ENCODE results near the gene SPEF2.
A peak's percentile ranks its signal among the peaks of the same experiment; 100 is the strongest.
"Not testable (repeated sequence)": the region's sequence is repeated elsewhere in the genome, so short reads cannot be mapped to it uniquely, and the experiment has no call there.

SPEF2 gene

DNA sequence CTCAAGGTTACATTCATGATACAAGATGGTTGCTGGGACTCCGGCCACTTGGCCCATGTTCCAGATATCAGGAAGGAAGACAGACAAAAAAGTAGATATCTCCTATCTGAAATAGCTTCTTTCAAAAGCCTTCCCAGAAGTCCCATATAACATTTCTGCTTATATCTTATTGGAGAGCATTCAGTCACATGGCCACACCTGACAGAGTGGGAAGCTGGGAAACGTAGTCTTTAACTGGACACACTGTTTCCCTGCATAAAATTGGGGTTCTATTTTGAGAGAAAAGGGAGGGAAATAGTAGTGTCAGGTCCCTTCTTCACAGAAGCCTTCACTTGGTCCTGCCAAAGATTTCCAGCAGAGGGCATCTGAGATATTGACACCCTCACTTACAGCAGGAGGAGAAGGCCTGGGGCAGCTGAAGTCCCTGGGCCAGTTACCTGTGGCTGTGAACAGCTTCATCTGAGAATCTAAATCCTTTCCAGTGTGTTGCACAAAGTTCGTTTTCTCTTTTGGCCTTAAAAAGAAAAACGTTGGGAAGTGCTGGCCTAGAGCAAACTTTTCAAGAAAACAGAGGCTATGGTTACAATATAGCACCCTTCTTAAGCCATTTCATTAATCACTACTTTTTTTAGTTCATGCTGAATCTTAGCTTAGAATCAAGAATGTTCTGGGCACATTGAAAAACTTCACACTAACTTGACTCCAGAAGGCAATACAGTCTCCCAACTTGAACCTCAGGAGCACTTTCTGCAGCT is 33.5 kb downstream of the SPEF2 start:
- DNase-seq (ENCODE audit: low read depth): peak; percentile 75

GRCh38 chr5:35656721-35657120 is 39.1 kb downstream of the SPEF2 start:
- DNase-seq (ENCODE audit: low read depth): no peak

GRCh38 chr5:35657877-35658276 is 40.2 kb downstream of the SPEF2 start:
- no peak for DNase-seq (ENCODE audit: low read depth)

DNA sequence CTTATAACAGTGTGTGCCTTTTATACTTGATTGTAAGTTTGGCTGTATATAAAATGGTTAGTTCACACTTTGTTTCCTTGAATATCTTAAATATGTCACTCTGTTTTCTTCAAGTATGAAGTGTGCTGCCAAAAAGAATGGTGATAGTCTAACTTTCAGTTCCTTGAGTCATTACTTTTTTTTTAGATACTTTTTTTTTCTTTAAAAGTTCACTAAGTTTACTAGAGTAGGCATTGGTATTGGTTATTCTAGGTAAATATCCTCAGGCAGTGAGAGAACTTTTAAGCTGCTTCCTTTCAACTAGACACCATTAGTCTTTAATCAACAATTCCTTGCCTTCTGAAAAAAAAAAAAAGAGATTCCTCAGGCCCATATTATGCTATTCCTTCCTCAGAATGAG is 41.9 kb downstream of the SPEF2 start:
- DNase-seq (ENCODE audit: low read depth): no peak

DNA sequence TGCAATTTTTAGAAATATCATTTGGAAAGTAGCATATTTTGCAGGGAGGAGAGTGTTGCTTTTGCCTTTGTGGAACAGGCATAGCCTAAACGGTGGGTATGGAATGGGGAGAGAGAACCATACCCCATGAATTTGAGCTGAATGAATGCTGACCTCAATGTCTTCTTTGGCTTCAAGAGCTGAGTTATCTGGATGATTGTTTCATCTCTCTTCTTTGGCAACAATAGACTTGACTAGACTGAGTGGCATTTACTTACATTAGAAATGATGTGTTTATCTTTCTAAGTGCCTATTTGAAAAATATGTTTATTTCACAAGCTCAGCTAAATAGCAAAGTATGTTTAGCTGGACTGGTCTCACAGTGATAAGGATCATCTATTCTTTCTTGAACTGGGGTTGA is 42.8 kb downstream of the SPEF2 start:
- no peak for DNase-seq (ENCODE audit: low read depth)

GRCh38 chr5:35664584-35664983 is 46.9 kb downstream of the SPEF2 start:
- no peak for DNase-seq (ENCODE audit: low read depth)

- no peak for DNase-seq (ENCODE audit: low read depth)
These were observed 47.4 kb downstream of the SPEF2 start for GRCh38 chr5:35665096-35665495.

- no peak for DNase-seq (ENCODE audit: low read depth)
These were observed 50.7 kb downstream of the SPEF2 start for GRCh38 chr5:35668319-35668718.

DNA sequence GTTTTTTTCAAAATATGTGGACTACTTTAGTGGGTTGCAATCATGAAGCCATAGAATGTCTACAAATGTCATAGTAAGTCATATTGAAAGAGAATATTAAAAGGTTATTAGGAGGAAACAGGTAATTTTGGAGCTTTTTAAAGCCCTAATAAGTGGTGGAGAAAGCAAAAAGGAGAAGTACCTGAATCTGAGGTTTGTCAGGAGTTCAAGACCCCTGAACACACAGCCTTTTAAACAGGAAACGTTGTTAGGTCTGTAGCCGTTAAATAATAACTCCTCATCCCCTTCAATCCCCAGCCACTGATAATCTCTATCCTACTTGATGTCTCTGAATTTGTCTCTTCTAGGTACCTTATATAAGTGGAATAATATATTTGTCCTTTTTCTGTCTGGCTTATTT is 51.1 kb downstream of the SPEF2 start:
- no peak for DNase-seq (ENCODE audit: low read depth)

DNA sequence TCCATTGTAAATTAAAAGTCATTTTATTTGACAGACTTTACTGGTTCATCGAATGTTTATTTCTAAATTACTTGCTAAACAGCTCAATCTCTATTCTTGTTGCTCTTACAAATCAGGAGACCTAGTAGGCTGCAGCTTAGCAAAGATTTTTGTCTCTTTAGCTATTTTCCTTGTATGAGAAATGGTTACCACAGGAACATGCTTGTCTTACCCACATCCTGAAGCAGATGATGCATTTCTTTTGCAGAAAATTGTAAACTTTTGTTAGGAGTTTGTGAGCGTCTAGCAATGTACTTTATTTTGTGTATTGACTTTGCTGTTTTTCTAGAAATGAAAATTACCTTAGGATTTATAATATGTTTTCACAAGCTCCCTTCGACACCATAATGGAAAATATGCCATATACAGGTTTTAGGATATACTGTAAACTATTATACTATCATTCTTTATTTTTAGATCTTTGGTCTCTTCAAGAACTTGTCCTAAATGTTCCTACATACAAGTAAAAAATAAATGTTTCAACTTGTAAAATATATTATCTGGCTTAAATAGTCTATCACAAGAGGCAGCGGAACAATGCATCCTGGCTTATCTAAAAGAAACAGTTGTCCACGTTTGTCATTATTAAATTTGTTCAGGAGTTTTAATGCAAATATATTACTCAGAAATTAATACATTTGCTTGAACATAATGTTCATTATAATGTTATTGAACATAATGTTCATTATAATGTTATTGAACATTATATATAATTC is 54.1 kb downstream of the SPEF2 start:
- DNase-seq (ENCODE audit: low read depth): no peak

DNA sequence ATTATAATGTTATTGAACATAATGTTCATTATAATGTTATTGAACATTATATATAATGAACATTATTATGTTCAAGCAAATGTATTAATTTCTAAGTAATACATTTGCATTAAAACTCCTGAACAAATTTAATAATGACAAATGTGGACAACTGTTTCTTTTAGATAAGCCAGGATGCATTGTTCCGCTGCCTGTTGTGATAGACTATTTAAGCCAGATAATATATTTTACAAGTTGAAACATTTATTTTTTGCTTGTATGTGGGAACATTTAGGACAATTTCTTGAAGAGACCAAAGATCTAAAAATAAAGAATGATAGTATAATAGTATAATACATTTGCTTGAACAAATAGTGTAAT is 54.6 kb downstream of the SPEF2 start:
- DNase-seq (ENCODE audit: low read depth): not testable (repeated sequence)

DNA sequence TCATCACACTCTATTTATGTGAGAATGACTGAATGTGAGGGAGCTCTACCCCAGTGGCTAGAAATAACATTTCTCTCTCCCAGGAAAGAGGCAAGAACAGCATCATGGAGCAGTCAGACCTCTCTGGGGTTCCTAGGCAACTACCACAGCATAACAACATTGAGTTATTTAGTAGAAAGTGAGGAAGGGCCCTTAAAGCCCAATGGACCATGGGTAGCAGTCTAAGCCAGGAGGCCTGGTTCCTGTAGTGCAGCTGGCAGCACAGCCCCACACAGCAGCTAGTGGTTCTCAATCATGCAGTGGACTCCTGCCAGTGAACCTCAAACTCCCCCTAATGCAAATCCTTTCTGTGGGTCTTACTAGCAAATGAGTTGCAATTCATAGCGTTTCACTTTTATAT is 55.3 kb downstream of the SPEF2 start:
- DNase-seq (ENCODE audit: low read depth): no peak

DNA sequence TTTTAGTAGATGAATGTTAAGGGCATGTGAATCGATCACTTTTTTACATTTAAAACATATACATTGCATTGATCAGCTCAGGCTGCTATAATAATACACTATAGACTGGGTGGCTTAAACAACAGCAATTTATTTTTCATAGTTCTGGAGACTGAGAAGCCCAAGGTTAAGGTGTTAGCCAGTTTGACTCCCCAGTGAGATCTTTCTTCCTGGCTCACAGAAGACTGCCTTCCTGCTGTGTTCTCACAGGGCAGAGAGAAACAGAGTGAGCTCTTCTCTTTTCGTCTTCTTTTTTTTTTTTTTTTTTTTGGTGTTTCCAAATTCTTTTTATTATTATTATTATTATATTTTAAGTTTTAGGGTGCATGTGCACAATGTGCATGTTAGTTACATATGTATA is 56.4 kb downstream of the SPEF2 start:
- DNase-seq (ENCODE audit: low read depth): no peak

GRCh38 chr5:35675392-35675791 is 57.7 kb downstream of the SPEF2 start:
- no peak for DNase-seq (ENCODE audit: low read depth)

DNA sequence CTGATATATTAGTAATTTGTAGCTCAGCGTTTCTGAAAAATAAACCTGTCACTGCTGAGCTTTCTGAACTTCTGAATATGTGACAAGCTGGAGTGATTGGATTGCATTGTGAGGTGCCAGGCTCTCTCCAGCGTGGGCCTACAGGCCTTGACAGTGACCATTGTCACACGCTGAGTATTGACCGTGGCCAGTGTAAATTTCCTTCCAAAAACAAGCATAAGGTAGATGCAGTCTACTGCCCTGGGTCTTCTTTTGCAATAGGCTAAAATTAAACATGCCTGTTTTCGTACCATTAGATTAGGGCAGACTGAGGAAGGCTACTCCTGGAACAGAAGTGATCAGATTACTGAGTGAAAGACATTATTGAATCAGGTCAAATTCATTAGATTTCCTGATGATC is 60.2 kb downstream of the SPEF2 start:
- DNase-seq (ENCODE audit: low read depth): no peak

DNA sequence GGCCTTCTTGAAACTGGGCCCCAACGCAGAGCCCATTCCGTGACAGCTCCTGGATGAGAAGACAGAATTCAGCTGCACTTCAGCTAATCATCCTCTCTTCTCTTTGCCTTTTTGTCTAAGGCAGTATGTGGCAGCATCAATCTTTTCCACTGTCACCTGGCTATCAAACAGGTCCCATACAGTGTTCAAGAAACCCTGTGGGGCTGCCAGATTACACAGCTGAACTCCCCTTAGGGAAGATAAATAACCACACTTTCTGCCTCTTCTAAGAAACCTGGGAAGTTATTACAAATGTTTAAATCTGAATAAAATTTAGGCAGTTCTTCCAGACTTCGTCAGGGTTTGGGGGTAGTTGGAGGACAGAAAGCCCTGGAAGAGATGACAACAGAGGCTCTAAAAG is 61.0 kb downstream of the SPEF2 start:
- DNase-seq (ENCODE audit: low read depth): no peak

- no peak for DNase-seq (ENCODE audit: low read depth)
These were observed 61.7 kb downstream of the SPEF2 start for GRCh38 chr5:35679357-35679756.

- no peak for DNase-seq (ENCODE audit: low read depth)
These were observed 64.2 kb downstream of the SPEF2 start for GRCh38 chr5:35681911-35682310.

DNA sequence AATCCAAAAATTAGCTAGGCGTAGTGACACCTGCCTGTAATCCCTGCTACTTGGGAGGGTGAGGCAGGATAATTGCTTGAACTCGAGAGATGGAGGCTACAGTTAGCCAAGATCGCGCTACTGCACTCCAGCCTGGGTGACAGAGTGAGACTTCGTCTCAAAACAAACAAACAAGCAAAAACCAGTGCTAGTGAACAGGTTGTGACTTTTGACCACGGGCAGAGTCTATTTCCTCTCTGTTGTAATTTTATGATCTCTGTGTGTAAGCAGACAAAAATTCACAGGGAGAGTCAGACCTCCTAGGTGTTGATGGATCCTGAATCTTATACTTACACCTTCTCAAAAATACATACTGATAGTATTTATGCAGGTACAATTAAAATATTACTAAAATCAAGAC is 65.8 kb downstream of the SPEF2 start:
- DNase-seq (ENCODE audit: low read depth): no peak

DNA sequence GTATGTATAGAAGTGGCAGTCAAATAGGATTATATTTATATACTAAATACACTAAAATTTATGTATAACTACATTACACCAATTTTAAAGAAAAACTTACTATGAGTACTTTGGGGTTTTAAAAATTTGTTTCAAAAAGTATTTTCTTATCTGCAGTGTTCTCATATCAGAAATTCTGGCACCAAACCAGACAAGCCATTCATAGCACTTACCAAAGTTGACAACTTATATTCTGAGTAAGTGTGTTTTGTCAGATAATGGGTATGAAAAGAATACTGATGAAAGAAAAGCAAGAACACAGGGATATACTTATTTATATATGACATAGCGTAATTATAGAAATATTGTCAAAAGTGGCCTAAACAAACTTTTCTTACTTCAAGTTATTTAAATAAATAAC is 67.5 kb downstream of the SPEF2 start:
- DNase-seq (ENCODE audit: low read depth): no peak

- DNase-seq (ENCODE audit: low read depth): no peak
These were observed 70.3 kb downstream of the SPEF2 start for GRCh38 chr5:35687961-35688360.

- no peak for DNase-seq (ENCODE audit: low read depth)
These were observed 76.8 kb downstream of the SPEF2 start for GRCh38 chr5:35694481-35694880.

- no peak for DNase-seq (ENCODE audit: low read depth)
These were observed 80.6 kb downstream of the SPEF2 start for GRCh38 chr5:35698047-35698808.
